Spleen (tissue), 11 donors: Measurements from ENCODE around the gene RPS19BP1. TPM values are rescaled to one million over a fixed set of nuclear protein-coding genes. Genes with fewer than 3 reads are reported as not detected.

Experiments used
- DNase-seq: peaks from one replicate; pipeline ENCODE4 v3.0.0-alpha.2; 2020
- H3K27ac ChIP-seq, 8 donors: fragments of 200-600 bp; sonication (generic) in 7 of 8; 1 replicate in 4 of 8; 2 replicates in 4 of 8; pipeline versions ENCODE4 v1.5.0 to v1.8.0; 2016 to 2021; ENCODE audit warnings: inconsistent platforms in 4 of 8, mild to moderate bottlenecking in 4 of 8, moderate library complexity in 1 of 8
- H3K27me3 ChIP-seq, 7 donors: fragments of 200-600 bp; sonication (generic) in 6 of 7; replicated peaks in 1 of 7; 1 replicate in 4 of 7; 2 replicates in 3 of 7; pipeline versions ENCODE4 v1.5.0 to v1.8.0; 2016 to 2021; ENCODE audit warnings: inconsistent platforms in 3 of 7, mild to moderate bottlenecking in 1 of 7
- H3K36me3 ChIP-seq, 6 donors: fragments of 200-600 bp; sonication (generic) in 5 of 6; 1 replicate in 4 of 6; 2 replicates in 2 of 6; pipeline versions ENCODE4 v1.5.0 to v1.8.0; 2016 to 2021; ENCODE audit warnings: inconsistent platforms in 2 of 6
- H3K4me1 ChIP-seq, 6 donors: fragments of 200-600 bp; sonication (generic) in 5 of 6; 1 replicate in 3 of 6; 2 replicates in 3 of 6; pipeline versions ENCODE4 v1.5.0 to v1.8.0; 2016 to 2021; ENCODE audit warnings: inconsistent platforms in 3 of 6
- H3K4me3 ChIP-seq, 8 donors: fragments of 200-600 bp; sonication (generic) in 7 of 8; 1 replicate in 4 of 8; 2 replicates in 4 of 8; pipeline versions ENCODE4 v1.5.0 to v1.8.0; 2016 to 2021; ENCODE audit warnings: inconsistent platforms in 4 of 8, mild to moderate bottlenecking in 4 of 8, moderate library complexity in 2 of 8
- H3K9me3 ChIP-seq, 8 donors: fragments of 200-600 bp; sonication (generic) in 7 of 8; 1 replicate in 4 of 8; 2 replicates in 4 of 8; pipeline versions ENCODE4 v1.5.0 to v1.8.0; 2016 to 2021; ENCODE audit warnings: inconsistent platforms in 4 of 8
- POLR2A ChIP-seq, 3 donors: fragments of 450-650 bp; IDR thresholded peaks; one replicate each; pipeline ENCODE4 v1.5.1; 2017; ENCODE audit warnings: antibody characterized with exemption in 3 of 3, mild to moderate bottlenecking in 1 of 3
- POLR2AphosphoS5 ChIP-seq, 3 donors: sonication (generic); formaldehyde crosslinking; IDR thresholded peaks; one replicate each; pipeline ENCODE4 v1.5.1; 2017; ENCODE audit warnings: antibody characterized with exemption in 3 of 3
- WGBS, 5 donors: extraction: QIAGEN DNeasy Blood & Tissue Kit in 3 of 5; methylation state at CpG; one replicate each; pipeline versions ENCODE4 v1.1.5 to v1.1.7; 2013 to 2018; 5-methylcytosine and 5-hydroxymethylcytosine counted together
- intact Hi-C: fragments of 100-400 bp; cut with DNase I; formaldehyde crosslinking; loops from one replicate; pipeline ENCODE4 v1.15.0; 2023; ENCODE audit warnings: low total_unique reads
- polyA plus RNA-seq, 3 donors: library from polyadenylated mRNA; stranded (reverse); fragments of 200-250 nt; gene quantifications; one replicate each; pipeline ENCODE4 v1.2.1, GENCODE V29; 2013
- total RNA-seq, 7 donors: library from RNA; depleted of rRNA in 3 of 7; stranded (reverse); fragments of >200 nt in 3 of 7; fragmentation: NEBNext Ultra II Directional in 4 of 7; extraction: Animal tissue kit (Norgen Biotek cat#: 25700) in 4 of 7; gene quantifications; one replicate each; pipeline versions ENCODE4 v1.1.0 to v1.2.1, GENCODE V29; 2016 to 2021
- TF ChIP-seq, protein P1 (sequence below), 11 experiments: fragments of 200-600 bp in 7 of 11; fragments of 450-650 bp in 4 of 11; sonication (generic) in 4 of 11; IDR thresholded peaks in 8 of 11; conservative IDR thresholded peaks in 3 of 11; 1 replicate in 7 of 11; 2 replicates in 4 of 11; pipeline versions ENCODE4 v1.4.0 to v1.8.0; 2016 to 2021; ENCODE audit warnings: antibody characterized with exemption in 11 of 11, inconsistent platforms in 4 of 11, mild to moderate bottlenecking in 1 of 11
- donor health status: healthy with polysubstance abuse.
- donor health status: DM: no; HTN: no; CAD: no; lungs with moderate emphysema.
- donor health status: DM: no; HTN: no; CAD: no.
- donor health status: Bipolar disorder and iron deficiency.
- donor health status: healthy.
- donor health status: DM: no; HTN: no; CAD: no.
- donor health status: DM: yes; HTN: yes; CAD: no.

Gene RPS19BP1
- total and polyA plus RNA-seq, 10 donors = 55.8 to 210 (median 96.6) TPM

DNA sequence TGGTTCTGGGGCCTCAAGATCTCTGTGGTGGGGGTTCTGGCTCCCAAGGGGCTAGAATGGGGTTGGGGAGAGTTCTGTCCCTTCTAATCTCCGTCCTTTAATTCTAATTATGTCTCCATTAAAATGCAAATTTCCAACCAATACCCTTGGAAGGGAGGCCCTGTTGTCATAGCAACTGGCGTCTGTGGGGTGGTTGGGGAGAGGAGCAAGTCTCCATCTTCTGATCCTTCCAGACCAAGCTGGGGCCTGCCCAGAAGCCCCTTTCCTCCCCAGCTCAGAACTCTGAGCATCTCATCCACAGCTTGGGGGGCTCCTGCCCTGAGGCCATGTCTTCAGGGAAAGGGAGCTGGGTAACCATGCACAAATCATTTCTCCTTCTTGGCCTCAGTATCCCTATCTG, 5.4 kb upstream of the RPS19BP1 start:
- no peaks in the 10 kb centered on the region for H3K36me3 ChIP-seq
- 59 to 81% (median 60%) methylated on average over 2 of the region's 2 CpGs for WGBS, 5 donors
- H3K4me3 ChIP-seq = no peak overlapping the region
- TF ChIP-seq POLR2A (IDR thresholded peaks at IDR 0.05) (no peak), POLR2AphosphoS5 (IDR thresholded peaks at IDR 0.05) (no peak)
- TF ChIP-seq, protein P1, sequence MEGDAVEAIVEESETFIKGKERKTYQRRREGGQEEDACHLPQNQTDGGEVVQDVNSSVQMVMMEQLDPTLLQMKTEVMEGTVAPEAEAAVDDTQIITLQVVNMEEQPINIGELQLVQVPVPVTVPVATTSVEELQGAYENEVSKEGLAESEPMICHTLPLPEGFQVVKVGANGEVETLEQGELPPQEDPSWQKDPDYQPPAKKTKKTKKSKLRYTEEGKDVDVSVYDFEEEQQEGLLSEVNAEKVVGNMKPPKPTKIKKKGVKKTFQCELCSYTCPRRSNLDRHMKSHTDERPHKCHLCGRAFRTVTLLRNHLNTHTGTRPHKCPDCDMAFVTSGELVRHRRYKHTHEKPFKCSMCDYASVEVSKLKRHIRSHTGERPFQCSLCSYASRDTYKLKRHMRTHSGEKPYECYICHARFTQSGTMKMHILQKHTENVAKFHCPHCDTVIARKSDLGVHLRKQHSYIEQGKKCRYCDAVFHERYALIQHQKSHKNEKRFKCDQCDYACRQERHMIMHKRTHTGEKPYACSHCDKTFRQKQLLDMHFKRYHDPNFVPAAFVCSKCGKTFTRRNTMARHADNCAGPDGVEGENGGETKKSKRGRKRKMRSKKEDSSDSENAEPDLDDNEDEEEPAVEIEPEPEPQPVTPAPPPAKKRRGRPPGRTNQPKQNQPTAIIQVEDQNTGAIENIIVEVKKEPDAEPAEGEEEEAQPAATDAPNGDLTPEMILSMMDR (IDR thresholded peaks at IDR 0.05 in 8 of 11, conservative IDR thresholded peaks at IDR 0.05 in 3 of 11) = no peak
- H3K9me3 ChIP-seq = no peaks in the 10 kb centered on the region
- peaks cover 0 to 10% (median 0%) of the 10 kb centered on the region in 7 donors for H3K27me3 ChIP-seq
- no peak for DNase-seq
- intact Hi-C loops = loop anchor here (5.0 kb wide), 1 partner anchor 499 kb away; no protein-coding TSS in a partner anchor
- H3K4me1 ChIP-seq = peaks cover 6 to 25% (median 17%) of the 10 kb centered on the region in 6 donors
- H3K27ac ChIP-seq = no peak overlapping the region

DNA sequence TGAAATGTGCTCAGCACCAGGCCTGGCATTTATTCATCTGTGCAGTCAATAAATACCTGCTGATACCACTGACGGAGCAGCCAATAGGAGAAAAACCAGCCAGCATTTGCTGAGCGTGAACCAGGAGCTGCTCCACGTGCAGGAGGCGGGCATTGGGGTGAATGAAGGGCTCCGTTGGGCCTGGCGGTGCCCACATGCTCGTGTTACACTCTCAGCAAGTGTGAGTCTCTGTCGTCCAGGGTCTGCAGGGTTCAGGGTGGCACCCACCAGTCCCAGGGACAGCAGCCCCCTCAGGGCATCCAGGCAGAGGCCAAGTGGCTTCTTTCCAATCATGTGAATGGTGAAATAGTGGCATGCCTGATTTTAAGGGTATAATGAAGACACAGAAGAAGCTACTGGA, 4.2 kb upstream of the RPS19BP1 start:
- TF ChIP-seq POLR2AphosphoS5 (IDR thresholded peaks at IDR 0.05) (no peak), POLR2A (IDR thresholded peaks at IDR 0.05) (no peak)
- TF ChIP-seq, protein P1 (IDR thresholded peaks at IDR 0.05 in 8 of 11, conservative IDR thresholded peaks at IDR 0.05 in 3 of 11) = no peak
- WGBS, 5 donors = 58 to 87% (median 76%) methylated on average over 6 to 8 of the region's 8 CpGs
- no peaks in the 10 kb centered on the region for H3K9me3 ChIP-seq
- no peak overlapping the region for H3K27ac ChIP-seq
- no peak for DNase-seq
- H3K36me3 ChIP-seq = no peaks in the 10 kb centered on the region
- no peak overlapping the region for H3K4me3 ChIP-seq
- intact Hi-C loops = loop anchor here (5.0 kb wide), 1 partner anchor 501 kb away; no protein-coding TSS in a partner anchor
- peaks cover 9 to 32% (median 24%) of the 10 kb centered on the region in 6 donors for H3K4me1 ChIP-seq
- no peaks in the 10 kb centered on the region for H3K27me3 ChIP-seq

DNA sequence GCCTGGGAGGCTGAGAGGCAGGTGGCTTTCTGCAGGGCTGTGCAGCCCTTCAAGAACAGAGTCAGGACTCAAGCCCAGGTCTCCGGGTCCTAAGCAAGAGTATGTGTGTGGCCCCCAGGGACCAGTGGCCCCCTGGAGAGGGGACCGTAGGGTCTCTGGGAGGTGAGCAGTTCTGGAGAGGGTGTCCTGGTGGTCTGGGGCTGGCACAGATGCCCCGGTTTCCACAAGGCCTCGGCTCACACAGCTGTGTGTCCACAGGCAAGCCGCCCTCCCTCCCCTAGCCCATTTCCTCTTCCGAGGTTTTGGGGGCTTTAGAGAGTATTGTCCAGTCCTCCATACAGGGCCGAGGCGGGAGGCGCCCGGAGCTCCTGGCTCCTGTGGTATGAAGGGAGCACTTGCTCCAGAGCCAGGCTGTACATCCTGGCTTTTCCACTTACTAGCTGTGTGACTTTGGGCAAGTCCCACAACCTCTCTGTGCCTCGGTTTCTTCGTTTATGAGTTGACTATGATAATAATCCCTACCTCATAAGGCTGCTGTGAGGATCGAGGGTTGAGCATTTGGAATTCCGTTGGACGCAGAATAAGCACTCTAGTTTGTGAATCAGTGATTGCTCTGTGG, 3.4 kb upstream of the RPS19BP1 start:
- no peak for DNase-seq
- Histone ChIP-seq H3K4me3 (no peak overlapping the region), H3K9me3 (no peaks in the 10 kb centered on the region), H3K4me1 (peaks cover 17 to 40% (median 31%) of the 10 kb centered on the region in 6 donors), H3K36me3 (peaks cover 0 to 6% (median 0%) of the 10 kb centered on the region in 6 donors), H3K27me3 (no peaks in the 10 kb centered on the region), H3K27ac (no peak overlapping the region)
- intact Hi-C loops = loop anchor here (5.0 kb wide), 1 partner anchor 501 kb away; no protein-coding TSS in a partner anchor
- TF ChIP-seq POLR2A (IDR thresholded peaks at IDR 0.05) (no peak), POLR2AphosphoS5 (IDR thresholded peaks at IDR 0.05) (no peak)
- TF ChIP-seq, protein P1 (IDR thresholded peaks at IDR 0.05 in 8 of 11, conservative IDR thresholded peaks at IDR 0.05 in 3 of 11) = no peak
- whole genome bisulfite sequencing, 5 donors = 82 to 96% (median 88%) methylated on average over 15 of the region's 15 CpGs

DNA sequence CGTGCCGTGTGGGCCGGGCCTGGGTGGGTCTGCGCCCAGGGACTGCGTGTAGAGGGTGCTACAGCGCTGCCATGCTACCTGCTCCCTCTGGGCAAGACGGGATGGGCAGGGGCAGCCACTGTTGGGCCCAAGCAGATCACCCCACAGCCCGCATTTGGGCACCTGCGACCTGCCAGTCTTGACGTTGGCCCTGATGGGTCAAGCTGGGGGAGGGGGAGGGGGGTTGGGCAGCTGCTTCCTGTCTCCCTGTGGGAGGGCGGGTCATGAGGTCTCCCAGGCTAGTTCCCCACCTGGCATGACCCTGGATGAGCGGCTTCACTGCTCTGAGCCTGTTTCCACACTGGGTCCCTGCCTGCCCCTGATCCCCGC, 2.8 kb upstream of the RPS19BP1 start:
- no peaks in the 10 kb centered on the region for H3K9me3 ChIP-seq
- WGBS, 5 donors = 31 to 60% (median 48%) methylated on average over 6 to 13 of the region's 13 CpGs
- H3K4me1 ChIP-seq = peaks cover 22 to 46% (median 37%) of the 10 kb centered on the region in 6 donors
- no peak overlapping the region for H3K4me3 ChIP-seq
- TF ChIP-seq POLR2AphosphoS5 (IDR thresholded peaks at IDR 0.05) = no peak
- TF ChIP-seq, protein P1 (IDR thresholded peaks at IDR 0.05 in 8 of 11, conservative IDR thresholded peaks at IDR 0.05 in 3 of 11) = no peak
- no peak for DNase-seq
- H3K36me3 ChIP-seq = peaks cover 0 to 12% (median under 1%) of the 10 kb centered on the region in 6 donors
- intact Hi-C loops = loop anchor here (5.0 kb wide), 1 partner anchor 502 kb away; no protein-coding TSS in a partner anchor
- no peak overlapping the region for H3K27ac ChIP-seq
- H3K27me3 ChIP-seq = no peaks in the 10 kb centered on the region
